Astrocyte of the spinal cord (primary cell): ENCODE results near the gene LPIN2.
A peak's percentile ranks its signal among the peaks of the same experiment; 100 is the strongest.

Experiments
- DNase-seq: peaks from one replicate; pipeline ENCODE4 v3.0.0; 2011; ENCODE audit warnings: low read depth, low spot score
- H3K4me3 ChIP-seq: 2 replicates; pipeline ENCODE4 v1.5.1; 2011; ENCODE audit warnings: low read depth, mild to moderate bottlenecking, low read length, moderate library complexity
- in situ Hi-C: cut with HindIII; loops from 2 replicates; pipeline ENCODE4 v1.10.0; 2017; ENCODE audit warnings: low sequenced_read_pairs
- TF ChIP-seq, protein P1 (sequence below): IDR thresholded peaks from 2 replicates; pipeline ENCODE4 v1.5.1; 2012; ENCODE audit warnings: low read depth, mild to moderate bottlenecking, low read length, inconsistent platforms

Gene LPIN2, protein sequence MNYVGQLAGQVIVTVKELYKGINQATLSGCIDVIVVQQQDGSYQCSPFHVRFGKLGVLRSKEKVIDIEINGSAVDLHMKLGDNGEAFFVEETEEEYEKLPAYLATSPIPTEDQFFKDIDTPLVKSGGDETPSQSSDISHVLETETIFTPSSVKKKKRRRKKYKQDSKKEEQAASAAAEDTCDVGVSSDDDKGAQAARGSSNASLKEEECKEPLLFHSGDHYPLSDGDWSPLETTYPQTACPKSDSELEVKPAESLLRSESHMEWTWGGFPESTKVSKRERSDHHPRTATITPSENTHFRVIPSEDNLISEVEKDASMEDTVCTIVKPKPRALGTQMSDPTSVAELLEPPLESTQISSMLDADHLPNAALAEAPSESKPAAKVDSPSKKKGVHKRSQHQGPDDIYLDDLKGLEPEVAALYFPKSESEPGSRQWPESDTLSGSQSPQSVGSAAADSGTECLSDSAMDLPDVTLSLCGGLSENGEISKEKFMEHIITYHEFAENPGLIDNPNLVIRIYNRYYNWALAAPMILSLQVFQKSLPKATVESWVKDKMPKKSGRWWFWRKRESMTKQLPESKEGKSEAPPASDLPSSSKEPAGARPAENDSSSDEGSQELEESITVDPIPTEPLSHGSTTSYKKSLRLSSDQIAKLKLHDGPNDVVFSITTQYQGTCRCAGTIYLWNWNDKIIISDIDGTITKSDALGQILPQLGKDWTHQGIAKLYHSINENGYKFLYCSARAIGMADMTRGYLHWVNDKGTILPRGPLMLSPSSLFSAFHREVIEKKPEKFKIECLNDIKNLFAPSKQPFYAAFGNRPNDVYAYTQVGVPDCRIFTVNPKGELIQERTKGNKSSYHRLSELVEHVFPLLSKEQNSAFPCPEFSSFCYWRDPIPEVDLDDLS

DNA sequence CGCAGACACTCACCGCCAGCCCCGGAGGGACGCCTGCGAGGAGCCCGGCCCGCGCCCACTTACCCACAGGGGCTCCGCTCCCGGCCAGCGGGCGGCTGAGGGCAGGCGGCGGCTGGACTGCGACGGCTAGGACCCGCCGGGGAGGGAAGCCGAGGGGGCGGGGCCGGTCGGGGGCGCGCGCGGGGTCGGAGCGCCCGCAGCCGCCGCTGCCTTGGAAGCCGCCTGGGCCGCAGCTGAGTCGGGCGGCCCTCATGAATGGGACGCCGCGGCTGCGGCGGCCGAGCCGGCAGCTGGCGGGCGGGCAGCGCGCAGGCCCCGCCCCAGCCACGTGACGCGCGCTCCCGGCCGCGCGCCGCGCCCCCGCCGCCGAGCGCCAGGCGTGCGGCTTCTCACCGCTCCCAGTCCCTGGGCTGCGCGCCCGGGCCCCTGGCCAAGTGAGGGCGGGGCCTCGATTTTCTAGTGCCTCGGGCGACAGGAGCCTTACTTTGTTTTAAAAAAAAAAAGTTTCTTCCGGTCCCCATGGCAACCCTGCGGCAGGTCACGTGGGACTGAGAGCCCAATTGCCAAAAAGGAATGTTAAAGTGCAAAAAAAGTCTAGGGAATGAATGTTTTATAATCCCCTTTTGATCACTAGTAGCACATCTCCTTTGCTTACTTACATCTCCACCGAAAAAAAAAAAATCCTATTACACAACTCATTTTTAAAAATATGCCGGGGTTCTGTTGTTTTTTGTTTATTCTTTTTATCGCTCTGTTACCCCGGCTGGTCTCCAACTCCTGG is at the start of gene LPIN2:
Gene LPIN2 (minus strand): TSS at position 121 of the 781 bp plus-strand sequence. CDS start 52,304 bp downstream, outside the sequence.
- in situ Hi-C loops, result no loop called here

DNA sequence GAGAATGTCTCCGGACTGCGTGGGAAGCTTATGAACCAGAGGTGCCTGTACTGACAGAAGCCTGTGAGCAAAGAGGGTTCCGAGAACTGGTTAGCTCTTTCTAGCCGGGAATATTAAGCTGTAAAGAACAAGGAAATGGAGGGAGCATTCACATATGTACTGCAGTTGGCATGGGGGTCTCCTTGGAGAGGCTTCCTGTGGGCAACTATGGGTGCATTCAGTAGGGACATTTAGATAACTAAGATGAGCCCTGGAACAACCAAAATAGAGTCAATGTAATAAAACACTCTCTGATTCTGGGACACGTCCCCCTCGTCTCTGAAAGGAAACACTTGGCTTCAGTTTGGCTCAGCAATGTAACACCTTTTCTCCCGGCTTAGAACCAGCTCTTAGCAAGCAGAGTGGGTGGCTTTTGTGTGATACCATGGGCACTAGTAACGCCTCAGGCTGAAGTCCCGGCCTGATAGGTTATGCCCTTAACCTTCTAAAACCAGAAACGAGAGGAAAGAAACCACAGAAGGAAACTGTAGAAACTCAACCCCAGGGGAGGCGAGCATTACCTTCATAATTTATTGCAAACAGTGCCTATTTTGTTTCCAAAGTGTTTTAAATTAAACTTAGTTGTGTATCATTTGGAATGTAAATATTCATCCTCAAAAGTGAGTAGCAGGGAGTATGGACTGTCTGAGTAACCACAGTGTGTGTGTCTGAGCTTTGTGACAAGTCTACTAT is 48.8 kb upstream of the LPIN2 start:
- no peak for DNase-seq
- in situ Hi-C loops, result no loop called here
- TF ChIP-seq, protein P1, sequence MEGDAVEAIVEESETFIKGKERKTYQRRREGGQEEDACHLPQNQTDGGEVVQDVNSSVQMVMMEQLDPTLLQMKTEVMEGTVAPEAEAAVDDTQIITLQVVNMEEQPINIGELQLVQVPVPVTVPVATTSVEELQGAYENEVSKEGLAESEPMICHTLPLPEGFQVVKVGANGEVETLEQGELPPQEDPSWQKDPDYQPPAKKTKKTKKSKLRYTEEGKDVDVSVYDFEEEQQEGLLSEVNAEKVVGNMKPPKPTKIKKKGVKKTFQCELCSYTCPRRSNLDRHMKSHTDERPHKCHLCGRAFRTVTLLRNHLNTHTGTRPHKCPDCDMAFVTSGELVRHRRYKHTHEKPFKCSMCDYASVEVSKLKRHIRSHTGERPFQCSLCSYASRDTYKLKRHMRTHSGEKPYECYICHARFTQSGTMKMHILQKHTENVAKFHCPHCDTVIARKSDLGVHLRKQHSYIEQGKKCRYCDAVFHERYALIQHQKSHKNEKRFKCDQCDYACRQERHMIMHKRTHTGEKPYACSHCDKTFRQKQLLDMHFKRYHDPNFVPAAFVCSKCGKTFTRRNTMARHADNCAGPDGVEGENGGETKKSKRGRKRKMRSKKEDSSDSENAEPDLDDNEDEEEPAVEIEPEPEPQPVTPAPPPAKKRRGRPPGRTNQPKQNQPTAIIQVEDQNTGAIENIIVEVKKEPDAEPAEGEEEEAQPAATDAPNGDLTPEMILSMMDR, result no peak

More for the DNA sequence above, at the start of gene LPIN2:
- H3K4me3 ChIP-seq, result peak within 1 kb of the TSS; percentile 62
- DNase-seq, result peak; percentile 99
- TF ChIP-seq, protein P1, result no peak

DNA sequence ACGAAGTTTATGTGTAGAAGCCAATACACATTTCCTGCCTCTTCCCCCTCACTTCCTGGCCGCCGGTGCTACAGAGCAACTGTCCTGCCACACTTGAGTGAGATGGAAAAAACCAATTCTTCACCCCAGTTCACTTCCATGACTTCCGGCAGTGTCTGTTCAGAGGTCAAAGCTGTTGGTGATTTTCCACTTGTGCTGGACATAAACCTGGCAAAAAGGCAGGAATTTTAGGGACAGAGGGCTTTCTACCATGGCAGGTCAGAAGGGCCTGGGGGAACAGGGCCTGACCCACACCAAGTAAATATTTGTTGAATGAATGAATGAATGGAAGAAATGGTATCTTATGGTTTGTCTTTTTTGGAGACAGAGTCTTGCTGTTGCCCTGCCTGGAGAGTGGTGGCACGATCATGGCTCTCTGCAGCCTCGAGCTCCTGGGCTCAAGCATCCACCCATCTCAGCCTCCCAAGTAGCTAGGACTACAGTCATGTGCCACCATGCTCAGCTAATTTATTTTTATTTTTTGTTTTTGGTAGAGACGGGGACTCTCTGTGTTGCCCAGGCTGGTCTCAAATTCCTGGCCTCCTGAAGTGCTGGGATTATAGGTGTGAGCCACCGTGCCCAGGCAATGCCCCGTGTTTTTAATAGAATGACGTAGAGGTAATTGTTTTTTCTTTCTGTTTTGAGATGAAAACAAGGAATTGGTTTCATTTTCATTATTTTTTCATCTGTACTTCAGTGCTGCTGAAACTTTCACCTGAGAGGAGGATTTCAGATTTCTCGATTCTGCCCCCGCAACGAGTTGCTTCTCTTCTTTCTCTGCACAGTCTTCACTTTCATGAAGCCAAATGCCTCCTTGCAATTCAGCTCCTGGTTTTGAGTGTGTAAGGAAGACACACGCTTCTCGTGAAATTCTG is 48.0 kb upstream of the LPIN2 start:
- DNase-seq, result no peak
- in situ Hi-C loops, result no loop called here
- TF ChIP-seq, protein P1, result no peak
- no peak overlapping the region for H3K4me3 ChIP-seq

More for the DNA sequence above, 48.8 kb upstream of the LPIN2 start:
- H3K4me3 ChIP-seq, result no peak overlapping the region

DNA sequence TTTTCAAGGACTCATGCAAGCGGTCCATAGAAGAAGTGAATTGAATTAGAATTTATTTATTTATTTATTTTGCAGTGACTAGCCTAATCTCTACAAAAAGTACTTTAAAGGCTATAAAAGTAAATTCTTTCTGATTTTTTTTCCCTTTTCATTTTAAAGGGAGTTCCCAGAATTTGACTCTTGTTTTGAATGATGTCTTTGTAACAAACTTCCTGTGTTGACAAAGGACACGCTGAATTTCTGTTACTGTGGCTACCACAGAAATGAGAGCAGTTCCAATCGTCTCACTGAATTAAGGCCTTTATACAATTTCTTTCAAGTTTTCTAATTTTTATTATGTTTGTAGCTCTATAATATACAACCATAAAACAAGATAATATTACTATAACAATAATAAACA is 46.3 kb upstream of the LPIN2 start:
- no peak for DNase-seq
- in situ Hi-C loops, result no loop called here
- no peak overlapping the region for H3K4me3 ChIP-seq
- TF ChIP-seq, protein P1, result no peak

DNA sequence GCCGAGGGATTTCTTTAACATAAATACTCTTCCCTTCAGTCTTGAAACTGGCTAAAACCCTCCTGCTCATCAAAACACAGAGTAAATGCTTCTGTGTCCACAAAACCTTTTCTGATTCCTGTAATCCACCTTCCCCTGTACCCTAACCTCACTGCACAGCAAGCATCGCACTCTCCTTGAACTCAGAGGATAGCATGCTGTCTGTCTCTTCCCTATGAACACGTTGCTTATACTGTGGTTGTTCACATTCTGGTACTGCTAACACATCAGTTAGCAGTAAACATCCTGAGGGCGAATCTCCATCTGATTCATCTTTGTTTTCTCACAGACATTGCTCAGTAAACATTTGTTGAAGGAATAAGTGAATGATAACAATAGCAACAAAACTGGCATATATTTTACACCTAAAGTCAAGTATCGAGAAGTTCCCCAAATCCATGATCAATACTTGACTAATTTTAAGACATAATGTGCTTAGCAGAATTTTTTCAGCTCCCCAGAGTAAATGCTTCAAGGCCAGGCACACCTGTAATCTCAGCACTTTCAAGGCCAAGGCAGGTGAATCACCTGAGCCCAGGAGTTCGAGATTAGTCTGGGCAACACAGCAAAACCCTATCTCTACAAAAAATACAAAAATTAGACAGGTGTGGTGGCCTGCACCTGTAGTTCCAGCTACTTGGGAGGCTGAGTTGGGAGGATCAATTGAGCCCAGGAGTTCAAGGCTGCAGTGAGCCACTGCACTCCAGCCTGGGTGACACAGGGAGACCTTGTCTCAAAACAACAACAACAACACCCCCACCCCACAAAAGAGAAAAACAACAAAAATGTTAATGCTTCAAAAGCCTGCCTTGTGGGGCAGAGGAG is 45.6 kb upstream of the LPIN2 start:
- in situ Hi-C loops, result no loop called here
- DNase-seq, result no peak
- TF ChIP-seq, protein P1, result no peak
- no peak overlapping the region for H3K4me3 ChIP-seq
